CD4-positive, alpha-beta T cell treated with Interleukin-15 for 1 hour (primary cell): ENCODE data around the gene TSPO.
A peak's percentile ranks its signal among the peaks of the same experiment; 100 is the strongest.

ENCODE experiments used
- DNase-seq: peaks from one replicate; pipeline ENCODE4 v3.0.0-alpha.2; 2020

TSPO gene

DNA sequence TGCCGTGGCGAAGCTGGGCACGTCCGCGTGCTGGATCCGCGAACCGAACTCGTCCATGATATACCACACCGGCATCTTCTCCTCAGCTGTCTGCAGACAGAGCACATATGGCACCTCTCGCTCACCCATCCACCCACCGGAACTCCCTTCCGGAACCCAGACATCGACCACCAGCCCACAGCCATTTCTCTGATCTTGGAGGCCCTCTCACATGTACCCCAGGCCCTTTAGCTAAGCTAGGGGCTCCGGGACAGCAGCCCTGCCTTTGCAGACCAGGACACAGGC, 28.5 kb downstream of the TSPO start:
- DNase-seq = no peak

DNA sequence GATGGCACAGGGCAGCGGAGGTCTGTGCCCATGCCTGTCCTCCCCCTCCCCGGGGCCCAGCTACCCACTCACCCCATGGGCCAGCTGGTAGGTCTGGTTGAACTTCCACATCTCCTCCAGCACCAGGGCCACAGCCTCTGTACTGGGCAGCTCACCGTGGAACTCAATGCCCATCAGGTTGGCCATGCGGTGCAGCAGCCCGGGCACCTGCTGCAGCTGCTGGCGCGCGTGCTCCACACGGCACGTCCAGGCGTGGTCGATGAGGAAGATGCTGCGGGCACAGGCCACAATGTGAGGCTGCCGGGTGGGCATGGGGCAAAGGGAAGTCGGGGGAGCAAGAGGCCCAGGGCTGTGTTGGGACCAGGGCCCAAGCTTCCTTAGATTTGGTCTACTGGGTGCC, 29.3 kb downstream of the TSPO start:
- DNase-seq = no peak

DNA sequence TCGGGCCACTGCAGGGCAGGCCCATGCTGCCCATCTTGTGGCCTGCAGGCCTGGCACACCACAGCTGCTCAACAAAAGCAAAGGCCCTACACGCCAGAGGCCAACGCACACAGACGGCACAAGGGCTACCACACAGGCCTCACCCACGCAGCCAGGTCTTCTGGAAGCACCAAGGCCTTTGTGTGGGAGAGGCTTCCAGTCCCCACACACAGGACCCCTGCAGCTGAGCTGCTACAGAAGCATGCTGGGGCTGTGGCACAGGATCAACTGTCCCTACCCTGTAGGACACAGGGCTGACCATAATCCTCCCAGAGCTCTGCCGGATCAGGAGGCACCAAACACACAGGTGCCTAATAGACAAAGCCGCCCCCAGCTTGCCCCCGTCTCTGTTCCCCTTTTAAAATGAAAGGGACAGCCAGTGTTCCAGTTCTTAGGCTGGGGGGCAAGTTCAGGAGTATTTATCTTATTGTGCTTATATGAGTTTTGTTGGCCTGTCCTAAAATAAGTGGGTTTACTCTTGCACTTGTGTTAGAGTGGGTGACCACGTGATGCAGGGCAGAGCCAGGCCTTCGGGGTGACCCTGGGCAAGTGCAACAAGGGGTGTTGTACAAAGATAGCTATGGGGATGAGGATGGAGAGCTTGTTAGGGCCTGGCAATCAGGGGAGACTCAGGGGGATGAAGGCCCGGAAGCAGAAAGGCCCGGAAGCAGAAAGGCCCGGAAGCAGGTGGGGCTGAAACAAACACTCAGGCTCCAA, 30.1 kb downstream of the TSPO start:
- no peak for DNase-seq

DNA sequence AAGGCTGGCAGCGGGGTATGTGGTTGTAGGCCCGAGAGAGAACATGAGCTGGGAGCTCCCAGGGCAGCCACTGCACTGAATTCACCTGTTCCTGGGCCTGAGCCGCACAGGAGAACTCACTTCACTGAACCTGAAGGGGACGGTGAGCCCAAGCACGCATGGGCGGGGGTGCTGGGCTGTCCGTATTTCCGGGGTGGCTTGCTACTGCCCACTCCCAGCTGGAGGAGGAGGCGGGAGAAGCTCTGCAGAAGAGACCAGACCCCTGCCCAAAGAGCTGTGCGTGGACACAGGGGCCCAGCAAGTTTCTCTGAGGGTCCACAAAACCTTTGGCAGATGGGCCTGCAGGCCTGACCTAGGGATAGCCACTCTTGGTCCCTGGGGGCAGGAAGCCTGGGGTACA, 30.8 kb downstream of the TSPO start:
- DNase-seq = no peak

DNA sequence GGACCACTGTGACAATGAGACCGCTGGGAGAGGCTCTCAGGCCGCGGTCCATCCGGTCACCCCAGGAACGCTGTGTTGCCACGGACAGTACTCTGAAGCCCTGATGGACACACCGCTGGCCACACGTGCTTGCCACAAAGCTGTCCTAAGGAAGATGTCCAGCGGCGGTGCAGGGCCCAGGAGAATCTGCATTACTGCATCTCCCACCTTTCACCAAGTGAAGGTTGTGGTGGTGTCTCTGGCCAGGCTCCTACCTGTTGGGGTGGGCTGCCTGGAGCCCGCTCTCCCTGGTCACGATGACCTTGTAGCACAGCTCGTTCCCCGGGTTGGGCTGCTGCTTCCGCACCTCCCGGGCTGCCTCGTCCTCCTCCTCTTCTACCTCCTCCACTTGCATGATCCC, 31.4 kb downstream of the TSPO start:
- DNase-seq = no peak

DNA sequence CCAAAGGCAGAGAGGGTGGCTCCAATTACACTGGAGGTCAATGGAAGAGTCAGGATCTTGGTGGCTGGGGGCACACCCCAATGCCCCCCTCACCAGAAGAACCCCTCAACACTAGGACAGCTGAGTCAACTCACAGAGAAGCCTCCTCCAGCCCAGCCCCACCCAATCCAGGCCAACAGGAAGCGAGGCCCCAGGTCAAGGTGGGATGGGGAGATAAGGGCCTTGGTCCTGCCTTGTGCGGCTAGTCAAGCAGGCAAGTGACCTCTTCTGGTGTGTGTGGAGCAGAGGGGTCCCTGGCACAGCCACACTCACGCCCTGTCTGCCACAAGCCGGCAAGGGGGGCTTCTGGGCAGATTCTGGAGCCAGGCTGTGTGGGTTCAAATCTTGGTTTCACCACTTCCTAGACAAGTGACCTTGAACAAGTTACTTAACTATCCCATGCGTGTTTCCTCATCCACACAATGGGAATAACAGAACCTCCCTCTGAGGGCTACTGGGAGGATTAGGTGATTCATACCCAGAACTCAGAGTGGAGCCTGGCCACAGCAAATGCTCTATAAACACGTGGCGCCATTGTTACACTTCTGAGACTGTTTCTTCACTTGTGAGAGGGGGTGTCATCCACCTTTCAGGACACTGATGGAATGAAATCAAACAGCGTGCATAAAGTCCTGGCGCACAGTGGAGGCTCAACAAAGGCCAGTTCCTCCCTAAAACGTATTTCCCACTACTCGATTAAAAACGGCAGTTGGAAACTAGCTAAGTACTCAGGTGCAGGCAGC, 32.3 kb downstream of the TSPO start:
- DNase-seq = no peak

DNA sequence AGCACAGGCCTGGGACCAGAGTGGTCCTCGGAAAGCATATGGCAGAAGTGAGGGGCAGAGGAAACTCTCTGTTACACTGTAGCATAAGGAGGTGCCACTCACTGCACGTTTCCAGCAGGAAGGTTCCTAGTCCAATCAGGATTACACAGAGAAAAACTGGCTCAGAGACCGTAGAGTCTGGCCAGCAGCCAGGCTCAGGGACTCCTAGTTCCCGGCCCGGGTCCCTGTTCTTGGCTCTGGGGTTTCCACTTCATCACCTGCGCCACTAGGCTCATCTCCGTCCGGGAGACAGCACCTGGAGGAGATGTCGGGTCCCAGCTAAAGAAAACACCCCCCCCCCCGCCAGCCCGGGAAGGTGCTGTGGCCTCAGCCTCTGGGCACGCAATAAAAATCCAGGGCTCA, 34.5 kb downstream of the TSPO start:
- no peak for DNase-seq

DNA sequence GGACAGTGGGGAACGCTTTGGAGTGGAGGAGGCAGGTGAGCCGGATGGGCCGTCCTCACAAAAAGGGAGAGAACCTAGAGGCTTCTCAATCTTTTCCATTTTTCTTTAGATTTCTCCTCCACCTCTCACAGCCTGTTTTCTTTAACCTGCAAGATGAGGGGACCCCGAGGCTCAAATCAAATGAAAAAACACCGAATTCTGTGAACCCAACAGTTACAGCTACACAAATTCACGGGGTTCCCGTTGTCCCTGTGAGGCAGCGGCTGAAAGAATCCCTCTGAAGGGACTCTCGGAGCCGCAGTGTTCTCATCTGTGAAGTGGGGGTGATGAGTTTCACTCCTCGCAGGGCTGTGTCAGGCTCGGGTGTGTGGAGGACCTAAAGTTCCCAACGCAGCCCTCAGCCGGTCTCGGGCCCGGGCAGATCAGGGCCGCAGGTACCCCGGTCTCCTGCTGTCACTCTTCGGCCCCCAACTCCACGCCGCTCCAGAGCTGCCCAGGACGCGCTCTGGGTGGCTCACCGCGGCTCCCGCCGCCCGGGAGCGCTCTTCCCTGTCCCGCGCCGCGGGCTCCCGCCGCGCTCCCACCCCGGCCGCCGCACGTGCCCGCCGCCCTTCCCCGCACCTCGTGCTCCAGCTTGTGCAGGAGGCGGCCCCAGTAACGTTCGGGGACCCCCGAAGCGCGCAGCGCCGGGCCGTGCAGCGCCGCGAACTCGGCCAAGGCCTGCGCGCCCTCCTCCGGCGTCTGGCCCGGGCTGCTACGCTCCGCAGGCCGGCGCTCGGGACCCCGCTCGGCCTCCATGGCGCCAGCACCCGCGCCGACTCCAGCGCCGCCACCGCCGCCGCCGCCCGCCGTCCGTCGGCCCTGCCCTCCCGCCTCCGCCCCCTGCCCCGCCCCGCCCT, 35.2 kb downstream of the TSPO start, which contains the start of gene TTLL12:
TSS of gene TTLL12 (minus strand) at position 863 of the 899 bp plus-strand sequence. CDS start at position 798, 65 bp downstream.
- DNase-seq = peak; percentile 63

DNA sequence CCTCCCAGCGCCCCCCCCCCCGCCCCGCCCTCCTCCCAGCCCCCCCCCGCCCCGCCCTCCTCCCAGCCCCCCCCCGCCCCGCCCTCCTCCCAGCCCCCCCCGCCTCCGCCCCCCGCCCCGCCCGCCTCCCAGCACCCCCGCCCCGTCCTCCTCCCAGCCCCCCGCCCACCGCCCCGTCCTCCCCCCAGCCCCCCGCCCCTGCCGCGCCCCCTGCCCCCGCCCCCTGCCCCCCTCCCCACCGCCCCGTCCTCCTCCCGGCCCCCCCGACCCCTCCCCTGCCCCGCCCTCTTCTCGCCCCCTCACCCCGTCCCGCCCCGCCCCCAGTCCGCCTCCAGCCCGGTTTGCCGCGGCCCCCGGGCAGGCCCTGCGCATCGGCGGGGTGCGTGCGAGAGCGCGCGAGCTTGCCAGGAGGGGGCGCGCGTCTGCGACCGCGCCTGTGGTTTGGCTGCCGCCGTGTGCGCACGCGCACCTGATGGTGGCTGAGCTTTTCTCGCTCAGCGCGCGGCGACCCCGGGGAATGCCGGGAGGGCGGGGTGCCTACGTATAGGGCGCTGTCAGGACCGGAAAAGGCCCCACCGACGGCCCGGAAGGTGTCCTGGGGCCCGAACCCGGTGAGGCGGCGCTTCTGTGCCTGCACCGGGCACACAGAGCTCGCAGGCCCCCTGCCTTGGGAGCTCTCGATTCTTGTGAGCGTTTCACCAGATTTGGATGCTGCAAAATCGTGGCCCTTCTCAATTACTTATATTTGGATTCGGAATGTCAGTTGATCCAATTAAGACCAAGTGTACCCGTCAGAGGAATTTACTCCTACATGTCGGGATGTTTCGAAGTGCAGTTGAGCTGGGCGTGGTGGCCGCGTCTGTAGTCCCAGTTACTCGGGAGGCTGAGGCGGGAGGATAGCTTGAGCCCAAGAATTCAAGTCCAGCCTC, 36.1 kb downstream of the TSPO start:
- peak; percentile 97 for DNase-seq

DNA sequence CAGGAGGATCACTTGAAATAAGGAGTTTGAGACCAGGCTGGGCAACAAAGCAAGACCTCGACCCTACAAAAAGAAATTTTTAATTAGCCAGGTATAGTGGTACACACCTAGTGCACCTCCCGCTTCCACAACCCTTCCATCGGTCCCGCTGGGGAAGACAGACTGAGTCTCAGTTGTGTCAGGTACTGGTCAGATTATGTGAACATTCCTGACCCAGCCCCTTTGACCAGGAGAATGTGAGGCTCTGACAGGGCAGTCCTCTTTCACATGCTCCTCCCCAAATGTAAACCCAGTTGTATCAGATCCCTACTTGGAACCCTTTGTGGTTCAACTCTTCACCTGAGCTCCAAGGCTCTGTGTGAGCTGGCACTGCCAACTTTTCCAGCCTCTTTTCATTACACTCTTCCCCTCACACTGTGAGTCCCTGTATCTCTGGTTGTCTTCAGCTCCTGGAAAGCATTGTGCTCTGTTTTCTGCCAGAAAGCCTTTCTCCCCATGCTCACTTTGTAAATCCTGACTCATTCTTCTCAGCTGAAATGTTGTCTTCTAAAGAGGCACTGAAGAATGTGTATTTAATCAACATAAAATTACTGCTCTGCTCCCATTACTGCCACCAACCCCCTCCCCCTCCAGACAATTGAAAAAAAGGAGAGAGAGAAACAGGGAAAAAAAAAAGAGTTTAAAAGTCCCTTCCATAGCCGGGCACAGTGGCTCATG, 37.6 kb downstream of the TSPO start:
- DNase-seq = no peak

DNA sequence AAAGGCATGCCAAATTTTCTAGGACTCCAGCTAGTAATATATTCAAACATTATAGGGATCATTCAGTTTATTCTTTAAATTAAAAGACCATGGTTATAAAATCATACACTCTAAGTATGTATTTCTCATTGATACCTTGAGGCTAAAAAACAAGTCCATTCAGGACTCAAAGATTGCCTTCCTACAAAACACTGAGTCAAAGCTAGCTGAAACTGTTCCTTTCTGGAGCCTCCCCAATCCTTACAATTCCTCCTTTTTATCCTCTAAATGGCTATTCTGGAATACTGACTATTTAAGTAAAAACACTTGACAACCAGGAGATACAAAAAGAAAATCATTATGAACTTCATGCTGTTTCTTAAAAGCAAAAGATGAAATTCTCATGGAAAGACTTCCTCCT, 40.5 kb downstream of the TSPO start:
- DNase-seq = no peak

DNA sequence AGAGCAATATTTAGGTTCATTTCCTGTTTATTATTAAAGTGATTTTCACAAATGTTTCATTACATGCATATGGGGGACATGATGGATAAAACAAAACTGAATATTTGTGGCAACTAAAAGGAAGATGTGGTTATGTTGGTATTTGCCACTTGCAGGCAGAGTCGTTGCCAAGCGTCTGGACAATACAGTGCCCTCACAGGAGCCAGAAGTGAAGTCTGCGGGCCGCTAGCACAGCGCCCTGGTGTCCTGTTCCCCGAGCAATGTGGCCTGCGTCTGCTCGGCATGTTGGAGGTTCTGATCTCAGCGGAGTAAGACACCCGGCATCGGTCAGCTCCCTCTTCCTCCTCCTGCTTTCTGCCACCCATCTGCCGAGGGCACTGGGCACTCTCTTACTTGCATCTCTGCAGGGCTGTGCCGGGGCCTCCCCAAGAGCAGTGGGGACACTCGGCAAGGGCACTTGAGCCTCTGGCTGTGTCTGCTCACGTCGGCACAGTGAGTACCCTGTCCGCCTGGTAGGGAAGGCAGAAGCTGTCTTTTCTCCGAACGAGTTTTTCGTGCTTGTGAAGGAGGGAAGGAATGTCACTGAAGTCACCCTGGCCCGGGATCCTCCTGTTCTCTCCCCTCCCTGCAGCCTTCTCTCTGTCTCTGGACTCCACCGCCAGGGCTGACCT, 46.0 kb downstream of the TSPO start:
- no peak for DNase-seq

DNA sequence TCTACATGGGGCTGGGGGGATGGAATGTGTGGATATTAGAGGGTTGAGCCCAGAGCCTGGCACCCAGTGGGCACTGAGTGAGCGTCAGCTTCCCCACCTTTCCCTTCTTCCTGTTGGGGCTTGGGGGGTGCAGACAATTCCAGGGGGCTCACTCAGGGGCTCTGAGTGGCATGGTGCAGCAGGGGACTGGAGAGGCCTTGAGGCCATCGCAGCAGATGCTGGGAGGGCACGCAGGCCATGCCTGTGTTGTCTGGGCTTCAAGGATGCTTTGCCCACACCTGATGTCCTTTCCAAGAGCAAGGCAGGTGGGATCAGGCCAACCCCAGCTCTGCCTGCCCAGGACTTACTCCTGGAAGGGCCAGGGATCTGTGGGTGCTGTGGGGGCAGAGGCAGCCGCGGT, 46.8 kb downstream of the TSPO start:
- DNase-seq = no peak

DNA sequence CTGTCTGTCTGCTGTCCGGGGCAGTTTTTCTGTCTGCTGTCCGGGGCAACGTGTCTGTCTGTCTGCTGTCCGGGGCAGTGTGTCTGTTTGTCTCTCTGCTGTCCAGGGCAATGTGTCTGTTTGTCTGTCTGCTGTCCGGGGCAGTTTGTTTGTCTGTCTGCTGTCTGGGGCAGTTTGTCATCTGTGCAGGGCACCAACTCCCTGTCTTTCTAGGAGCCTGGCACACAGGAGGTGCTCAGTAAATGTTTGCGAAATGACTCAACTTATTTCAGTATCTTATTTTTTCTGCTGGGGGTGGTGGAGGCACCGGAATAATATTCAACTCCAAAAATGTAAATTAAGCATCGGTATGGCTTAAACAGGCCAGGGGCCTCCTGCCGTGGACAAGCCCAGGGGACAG, 47.6 kb downstream of the TSPO start:
- DNase-seq = no peak

DNA sequence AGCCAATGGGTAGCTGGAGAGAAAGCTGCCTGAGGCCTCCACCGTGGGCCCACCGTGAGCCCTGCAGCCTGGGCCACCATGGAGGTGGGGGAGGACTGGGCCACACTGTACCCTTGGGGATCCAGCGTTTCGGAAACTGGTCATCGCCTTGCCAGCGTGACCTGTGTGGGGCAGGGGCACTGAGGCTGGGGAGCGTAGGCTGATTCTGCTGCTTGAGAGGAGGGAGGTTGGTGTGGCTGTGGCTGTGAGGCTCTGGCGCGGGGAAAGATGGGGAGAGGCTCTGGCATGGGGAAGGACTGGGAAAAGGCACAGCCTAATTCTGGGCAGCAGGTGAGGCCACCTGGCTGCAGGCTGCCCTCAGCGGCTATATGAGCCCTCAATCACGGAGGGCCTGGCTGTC, 48.2 kb downstream of the TSPO start:
- DNase-seq = no peak

DNA sequence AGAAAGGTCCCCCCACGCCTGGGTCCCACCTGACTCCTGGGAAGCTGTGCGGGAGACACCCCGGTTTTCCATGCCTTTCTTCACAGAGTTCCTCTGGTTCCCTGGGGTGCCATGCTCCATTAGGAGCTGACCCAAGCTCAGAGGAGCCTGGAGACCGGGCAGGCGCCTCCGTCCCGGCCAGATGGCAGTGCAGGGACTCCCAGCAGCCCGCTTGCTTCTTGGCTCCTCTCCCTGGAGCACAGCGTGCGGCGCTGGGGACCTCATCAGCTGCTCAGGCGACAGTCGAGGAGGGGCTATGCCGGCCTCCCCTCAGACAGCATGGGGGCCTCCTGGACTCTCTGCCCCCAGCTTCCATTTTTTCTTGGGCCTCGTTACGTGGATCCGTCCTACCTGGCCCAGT, 48.7 kb downstream of the TSPO start:
- DNase-seq = no peak

DNA sequence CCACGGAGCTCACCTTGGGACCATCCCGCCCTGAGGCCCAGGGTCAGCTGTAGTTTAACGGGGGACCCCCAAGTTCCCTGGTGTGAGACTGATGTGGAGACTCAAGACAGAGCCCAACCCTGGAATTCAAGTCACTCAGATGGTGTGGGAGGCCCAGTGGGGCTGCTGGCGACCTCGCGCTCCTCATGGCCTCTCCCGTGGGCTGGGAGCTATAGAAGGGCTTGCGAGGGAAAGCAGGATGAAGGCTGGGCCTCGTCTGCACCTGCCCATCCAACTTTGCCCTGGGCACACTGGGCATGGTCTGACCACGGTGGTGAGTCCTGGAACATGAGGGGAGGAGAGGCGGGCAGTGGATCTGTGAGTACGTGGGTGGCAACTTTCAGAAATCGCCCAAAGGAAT, 49.2 kb downstream of the TSPO start:
- DNase-seq = no peak

DNA sequence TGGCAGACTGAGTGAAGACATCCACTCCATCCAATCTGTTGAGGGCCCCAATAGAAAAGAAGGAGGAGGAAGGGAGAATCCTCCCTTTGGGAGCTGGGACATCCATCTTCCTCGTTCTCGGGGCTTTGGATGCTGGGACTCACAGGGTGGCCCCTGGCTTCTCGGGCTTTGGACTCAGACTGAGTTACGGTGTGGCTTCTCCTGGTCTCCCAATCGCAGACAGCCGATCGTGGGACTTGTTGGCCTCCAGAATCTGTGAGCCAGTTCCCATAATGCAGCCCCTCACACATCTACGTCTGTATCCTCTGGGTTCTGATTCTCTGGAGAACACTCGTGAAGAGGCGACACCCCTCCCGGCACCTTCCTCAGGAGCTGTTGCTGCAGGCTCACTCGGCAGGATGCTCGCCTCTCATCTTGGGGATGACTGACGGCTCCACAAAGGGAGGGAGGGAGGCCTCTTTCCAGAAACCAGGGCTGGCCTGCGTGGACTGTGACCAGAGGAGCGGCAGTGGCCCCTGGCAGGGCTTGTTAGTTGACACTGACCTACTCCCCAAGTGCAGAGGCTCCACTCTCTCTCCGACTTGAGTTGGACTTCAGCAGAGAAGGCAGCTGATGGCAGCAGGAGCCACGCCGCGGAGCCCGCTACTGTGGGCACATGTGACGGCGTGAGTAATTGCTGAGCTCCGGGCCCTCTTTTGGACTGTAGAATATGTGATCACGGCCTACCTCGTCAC, 50.3 kb downstream of the TSPO start:
- DNase-seq = no peak

DNA sequence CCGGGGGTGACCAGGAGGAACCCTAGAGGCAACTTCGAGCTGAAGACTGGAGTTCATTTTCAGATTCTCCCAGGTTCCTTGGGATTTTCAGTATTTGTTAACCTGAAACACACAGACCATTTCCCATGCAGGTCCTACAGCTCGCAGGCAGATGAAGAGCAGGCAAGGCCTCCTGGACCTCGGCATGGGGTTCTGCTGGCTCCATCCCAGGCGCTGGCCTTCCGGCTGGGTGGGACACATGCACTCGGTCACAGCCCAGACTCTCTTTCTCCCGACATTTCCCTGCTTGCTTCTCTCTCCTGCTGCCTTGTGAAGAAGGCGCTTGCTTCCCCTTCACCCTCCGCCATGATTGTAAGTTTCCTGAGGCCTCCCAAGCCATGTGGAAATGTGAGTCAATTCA, 51.0 kb downstream of the TSPO start:
- no peak for DNase-seq

DNA sequence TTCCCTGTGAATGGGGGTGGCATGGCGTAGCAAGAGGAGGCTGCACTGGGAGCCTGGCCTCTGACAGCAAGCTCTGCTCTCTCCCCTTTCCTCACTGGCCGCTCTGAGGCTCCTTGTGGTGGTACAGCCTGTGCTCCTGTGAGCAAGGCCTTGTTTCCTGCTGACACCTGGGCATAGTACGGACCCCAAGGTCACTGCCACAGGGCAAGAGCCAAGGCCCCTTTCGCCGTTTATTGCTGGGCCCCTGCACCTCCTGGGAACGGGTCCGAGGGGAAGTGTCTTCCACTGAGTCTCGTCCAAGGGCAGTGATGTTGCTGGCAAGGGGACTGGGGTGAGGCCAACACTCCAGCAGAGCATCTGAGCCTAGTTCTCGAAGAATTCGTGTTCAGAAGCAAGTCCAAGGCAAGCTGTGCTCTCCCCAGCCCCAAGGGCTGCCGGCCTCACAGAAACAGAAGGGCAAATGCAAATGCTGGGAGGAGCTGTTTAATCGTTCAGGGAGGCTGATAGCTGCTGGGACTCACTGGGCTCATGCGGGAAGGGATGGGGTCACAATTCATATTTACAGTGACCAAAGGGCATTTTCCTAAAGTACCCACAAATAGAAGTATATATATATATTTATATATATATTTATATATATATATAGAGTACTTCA, 51.5 kb downstream of the TSPO start:
- DNase-seq = no peak
